Endodermal cell (in vitro differentiated cells): ENCODE results near the gene SLC5A11. TPM values are rescaled to one million over a fixed set of nuclear protein-coding genes. Genes with fewer than 3 reads are reported as not detected.

Experiments used
- DNase-seq: peaks from one replicate; pipeline ENCODE4 v3.0.0-alpha.2; 2017
- H3K27ac ChIP-seq: 2 replicates; pipeline ENCODE4 v1.5.1; 2013; ENCODE audit warnings: mild to moderate bottlenecking, low read depth, low read length, moderate library complexity
- H3K27me3 ChIP-seq: 2 replicates; pipeline ENCODE4 v1.6.1; 2013; ENCODE audit warnings: mild to moderate bottlenecking, low read length, moderate library complexity; ENCODE audit not compliant: insufficient read depth, control insufficient read depth, poor library complexity, severe bottlenecking
- H3K36me3 ChIP-seq: 2 replicates; pipeline ENCODE4 v1.7.0; 2013; ENCODE audit warnings: mild to moderate bottlenecking, low read length, moderate library complexity; ENCODE audit not compliant: control insufficient read depth, insufficient read depth
- H3K4me1 ChIP-seq: one replicate; pipeline ENCODE4 v1.7.0; 2013; ENCODE audit warnings: low read length; ENCODE audit not compliant: control insufficient read depth, insufficient read depth
- H3K4me3 ChIP-seq: 2 replicates; pipeline ENCODE4 v1.5.1; 2013; ENCODE audit warnings: mild to moderate bottlenecking, low read length, moderate library complexity
- H3K9ac ChIP-seq: 2 replicates; pipeline ENCODE4 v1.6.1; 2013; ENCODE audit warnings: mild to moderate bottlenecking, low read length, moderate library complexity; ENCODE audit not compliant: poor library complexity, severe bottlenecking; ENCODE audit errors: extremely low read depth
- H3K9me3 ChIP-seq: 2 replicates; pipeline ENCODE4 v1.6.1; 2013; ENCODE audit warnings: mild to moderate bottlenecking, low read length, moderate library complexity; ENCODE audit not compliant: control insufficient read depth
- H3K27ac Mint-ChIP-seq: 2 replicates; pipeline ENCODE4 v1.8.0; 2020; ENCODE audit warnings: mixed read lengths
- H3K27me3 Mint-ChIP-seq: 2 replicates; pipeline ENCODE4 v1.8.0; 2021; ENCODE audit warnings: mild to moderate bottlenecking, mixed read lengths; ENCODE audit not compliant: insufficient read depth
- H3K36me3 Mint-ChIP-seq: 2 replicates; pipeline ENCODE4 v1.8.0; 2020; ENCODE audit warnings: low read depth, mixed read lengths
- H3K4me1 Mint-ChIP-seq: 2 replicates; pipeline ENCODE4 v1.8.0; 2020; ENCODE audit warnings: mixed read lengths
- H3K4me3 Mint-ChIP-seq: 2 replicates; pipeline ENCODE4 v1.8.0; 2020; ENCODE audit warnings: mild to moderate bottlenecking, moderate library complexity, mixed read lengths
- H3K9me3 Mint-ChIP-seq: 2 replicates; pipeline ENCODE4 v1.8.0; 2020; ENCODE audit warnings: mild to moderate bottlenecking, mixed read lengths
- CTCF ChIP-seq: fragments of 200-600 bp; sonication (generic); conservative IDR thresholded peaks from 2 replicates; pipeline ENCODE4 v1.5.0; 2021; ENCODE audit warnings: antibody characterized with exemption, mild to moderate bottlenecking
- WGBS, 2 experiments: methylation state at CpG; one replicate each; pipeline versions ENCODE4 v1.1.5 to v1.1.7; 2013; ENCODE audit warnings: missing lambda C conversion rate in 2 of 2, mixed read lengths in 1 of 2; ENCODE audit not compliant: insufficient coverage in 1 of 2, insufficient read length in 1 of 2; 5-methylcytosine and 5-hydroxymethylcytosine counted together
- total RNA-seq, 2 donors: library from RNA; stranded (reverse); fragmentation: NEBNext Ultra II Directional in 1 of 2; extraction: Animal tissue kit (Norgen Biotek cat#: 25700) in 1 of 2; gene quantifications; 2 replicates in 1 of 2; 3 replicates in 1 of 2; pipeline ENCODE4 v1.2.1, GENCODE V29; 2021

SLC5A11 gene
- total RNA-seq, 2 donors from 2014 or later, result 0.29 TPM; not detected in 1

GRCh38 chr16:24838554-24839266 is 7.1 kb upstream of the SLC5A11 start:
- no peaks in the 10 kb centered on the region for H3K27me3 Mint-ChIP-seq
- peaks cover 10% of the 10 kb centered on the region for H3K4me1 Mint-ChIP-seq
- Histone ChIP-seq H3K4me3 (no peak overlapping the region), H3K27ac (no peak overlapping the region), H3K9me3 (no peaks in the 10 kb centered on the region), H3K36me3 (no peaks in the 10 kb centered on the region), H3K4me1 (no peaks in the 10 kb centered on the region), H3K9ac (no peak overlapping the region), H3K27me3 (no peaks in the 10 kb centered on the region)
- no peak overlapping the region for H3K4me3 Mint-ChIP-seq
- no peaks in the 10 kb centered on the region for H3K9me3 Mint-ChIP-seq
- 88 to 100% methylated on average over 1 to 5 of the region's 5 CpGs for WGBS, 2 experiments
- no peaks in the 10 kb centered on the region for H3K36me3 Mint-ChIP-seq
- no peak overlapping the region for H3K27ac Mint-ChIP-seq
- no peak for TF ChIP-seq CTCF
- peak; percentile 33 for DNase-seq

- Histone ChIP-seq H3K36me3 (no peaks in the 10 kb centered on the region), H3K27ac (no peak overlapping the region), H3K27me3 (no peaks in the 10 kb centered on the region), H3K9ac (no peak overlapping the region), H3K9me3 (no peaks in the 10 kb centered on the region), H3K4me1 (no peaks in the 10 kb centered on the region), H3K4me3 (no peak overlapping the region)
- Mint-ChIP-seq H3K36me3 (no peaks in the 10 kb centered on the region), H3K9me3 (no peaks in the 10 kb centered on the region), H3K4me3 (no peak overlapping the region), H3K27ac (no peak overlapping the region), H3K4me1 (peaks cover 15% of the 10 kb centered on the region), H3K27me3 (no peaks in the 10 kb centered on the region)
- no peak for TF ChIP-seq CTCF
- peak; percentile 18 for DNase-seq
- WGBS, 2 experiments, result 96 to 99% methylated on average over 6 to 7 of the region's 7 CpGs
Observed at GRCh38 chr16:24839347-24839972, 6.3 kb upstream of the SLC5A11 start.

- no peak overlapping the region for H3K27ac Mint-ChIP-seq
- no peaks in the 10 kb centered on the region for H3K27me3 ChIP-seq
- no peak overlapping the region for H3K4me3 ChIP-seq
- no peaks in the 10 kb centered on the region for H3K27me3 Mint-ChIP-seq
- no peaks in the 10 kb centered on the region for H3K4me1 ChIP-seq
- no peak for DNase-seq
- H3K4me1 Mint-ChIP-seq, result peaks cover 16% of the 10 kb centered on the region
- no peaks in the 10 kb centered on the region for H3K36me3 ChIP-seq
- no peak overlapping the region for H3K4me3 Mint-ChIP-seq
- H3K9me3 ChIP-seq, result no peaks in the 10 kb centered on the region
- no peaks in the 10 kb centered on the region for H3K9me3 Mint-ChIP-seq
- no peaks in the 10 kb centered on the region for H3K36me3 Mint-ChIP-seq
- no peak for TF ChIP-seq CTCF
- no peak overlapping the region for H3K27ac ChIP-seq
- no peak overlapping the region for H3K9ac ChIP-seq
Observed at GRCh38 chr16:24841291-24841690, 4.5 kb upstream of the SLC5A11 start.
